HG02943 (cell line): ENCODE results near the gene YEATS2.
A peak's percentile ranks its signal among the peaks of the same experiment; 100 is the strongest.
"Not testable (repeated sequence)": the region's sequence is repeated elsewhere in the genome, so short reads cannot be mapped to it uniquely, and the experiment has no call there.

Experiments
- ATAC-seq: cut with Tn5 transposase; IDR thresholded peaks from one replicate; pipeline ENCODE4 v1.9.1; 2021; ENCODE audit warnings: mild to moderate bottlenecking, low read depth, moderate library complexity; ENCODE audit not compliant: unreplicated experiment

The YEATS2 gene

DNA sequence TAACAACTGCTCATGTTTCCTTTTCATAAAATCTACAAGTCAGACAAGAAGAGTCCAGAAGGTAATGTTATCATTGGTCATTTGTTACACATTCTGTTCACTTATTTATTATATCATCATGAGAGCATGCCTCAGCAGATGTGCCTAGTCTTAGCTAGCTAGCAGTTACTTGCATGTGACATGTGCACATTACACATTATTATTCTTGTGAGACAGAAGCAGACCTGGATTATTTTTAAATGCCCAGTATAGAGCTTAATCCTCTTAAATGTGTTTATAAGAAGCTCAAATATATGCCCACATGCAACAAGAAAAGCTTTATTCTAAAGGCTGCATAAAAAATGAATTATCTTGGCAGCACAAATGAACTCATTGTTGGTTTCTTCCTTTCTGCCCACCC, 12.6 kb downstream of the YEATS2 start:
- no peak for ATAC-seq

DNA sequence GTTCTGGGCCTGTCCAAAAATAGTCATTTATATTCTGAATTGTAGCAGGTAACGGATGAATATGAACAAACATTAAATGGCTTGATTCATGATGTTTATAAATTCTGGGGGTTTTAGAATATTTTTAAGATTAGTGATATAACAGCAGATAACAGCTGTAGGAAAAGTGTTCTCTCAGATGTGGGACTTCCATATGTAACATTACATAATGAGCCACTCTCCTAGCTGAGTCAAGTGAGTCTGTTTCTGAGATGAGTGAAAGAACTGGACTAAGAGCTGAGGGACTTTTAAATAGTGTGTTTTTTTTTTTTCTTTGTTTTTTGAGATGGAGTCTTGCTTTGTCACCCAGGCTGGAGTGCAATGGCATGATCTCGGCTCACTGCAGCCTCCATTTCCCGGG, 13.9 kb downstream of the YEATS2 start:
- ATAC-seq, result no peak

DNA sequence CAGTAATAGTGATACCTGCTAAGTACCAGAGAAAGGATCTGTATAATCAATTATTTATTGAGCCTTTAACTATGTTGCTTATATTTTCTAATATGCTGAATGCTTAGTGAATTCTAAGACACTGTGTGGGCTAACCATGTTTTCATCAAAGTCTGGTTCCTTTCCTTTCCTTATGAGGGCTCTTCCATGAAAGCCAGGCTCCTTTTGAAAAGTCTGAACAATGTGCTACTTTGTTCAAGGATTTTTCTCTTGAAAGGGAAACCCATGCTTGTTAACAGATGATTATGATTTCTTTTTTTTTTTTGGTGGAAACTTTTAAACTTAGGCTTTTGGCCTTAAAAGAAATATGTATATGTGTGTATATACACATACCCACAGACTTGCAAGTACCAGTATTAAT, 17.0 kb downstream of the YEATS2 start:
- ATAC-seq, result no peak

DNA sequence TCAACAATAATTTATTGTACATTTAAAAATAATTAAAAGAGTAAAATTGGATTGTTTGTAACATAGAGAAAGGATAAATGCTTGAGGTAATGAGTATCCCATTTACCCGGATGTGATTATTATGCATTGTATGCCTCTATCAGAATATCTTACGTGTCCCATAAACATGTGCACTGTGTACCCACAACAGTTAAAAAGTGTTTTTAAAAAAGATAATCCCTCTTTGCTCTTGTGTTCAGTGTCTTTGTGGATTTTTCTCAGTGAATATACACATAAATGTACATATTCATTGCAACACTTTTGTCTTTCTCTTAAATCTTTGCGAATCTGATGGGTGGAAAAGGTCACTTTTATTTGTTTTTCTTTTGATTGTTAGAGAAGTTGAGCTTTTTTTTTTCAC, 20.4 kb downstream of the YEATS2 start:
- no peak for ATAC-seq

DNA sequence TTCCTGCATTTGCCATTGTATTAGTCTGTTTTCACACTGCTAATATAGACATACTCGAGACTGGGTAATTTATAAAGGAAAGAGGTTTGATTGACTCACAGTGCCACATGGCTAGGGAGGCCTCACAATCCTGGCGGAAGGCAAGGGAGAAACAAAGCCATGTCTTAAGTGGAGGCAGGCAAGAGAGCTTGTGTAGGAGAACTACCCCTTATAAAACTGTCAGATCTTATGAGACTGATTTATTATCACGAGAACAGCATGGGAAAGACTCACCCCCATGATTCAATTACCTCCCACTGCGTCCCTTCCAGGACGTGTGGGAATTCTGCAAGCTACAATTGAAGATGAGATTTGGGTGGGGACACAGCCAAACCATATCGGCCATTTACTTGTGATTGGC, 27.8 kb downstream of the YEATS2 start:
- no peak for ATAC-seq

DNA sequence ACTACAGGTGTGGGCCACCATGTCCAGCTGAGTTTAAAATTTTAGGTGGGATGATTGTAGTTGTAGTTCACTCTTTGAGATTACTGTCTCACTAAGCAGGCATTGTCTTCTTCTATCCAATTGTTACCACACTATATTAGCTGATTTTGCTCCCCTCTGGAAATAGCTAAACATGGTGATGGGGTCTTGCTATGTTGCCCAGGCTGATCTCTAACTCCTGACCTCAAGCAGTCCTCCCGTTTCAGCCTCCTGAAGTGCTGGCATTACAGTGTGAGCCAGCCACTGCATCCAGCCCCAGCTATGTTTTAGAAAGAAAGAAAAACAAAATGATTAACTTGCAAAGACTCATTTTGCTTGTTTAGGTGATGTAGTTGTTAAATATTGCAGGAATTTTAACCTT, 30.6 kb downstream of the YEATS2 start:
- no peak for ATAC-seq

DNA sequence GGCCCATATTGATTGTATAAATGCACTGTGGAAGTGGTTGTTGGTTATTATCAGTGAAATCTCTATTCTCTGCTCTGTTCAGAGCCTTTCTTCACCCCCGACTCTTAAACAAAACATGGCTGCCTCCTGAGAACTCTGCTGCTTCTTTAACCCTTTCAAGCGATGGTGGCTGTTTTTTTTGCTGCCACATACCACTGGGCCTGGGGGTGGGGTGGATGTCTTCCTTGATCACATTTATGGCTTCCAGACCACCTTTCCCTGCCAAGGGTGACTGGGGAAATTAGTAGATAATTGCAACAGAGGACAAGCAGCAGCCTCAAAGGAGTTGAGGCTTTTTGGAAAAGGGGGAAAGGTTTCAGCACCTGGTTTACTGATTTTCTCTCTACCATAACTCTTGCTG, 32.8 kb downstream of the YEATS2 start:
- ATAC-seq, result no peak

DNA sequence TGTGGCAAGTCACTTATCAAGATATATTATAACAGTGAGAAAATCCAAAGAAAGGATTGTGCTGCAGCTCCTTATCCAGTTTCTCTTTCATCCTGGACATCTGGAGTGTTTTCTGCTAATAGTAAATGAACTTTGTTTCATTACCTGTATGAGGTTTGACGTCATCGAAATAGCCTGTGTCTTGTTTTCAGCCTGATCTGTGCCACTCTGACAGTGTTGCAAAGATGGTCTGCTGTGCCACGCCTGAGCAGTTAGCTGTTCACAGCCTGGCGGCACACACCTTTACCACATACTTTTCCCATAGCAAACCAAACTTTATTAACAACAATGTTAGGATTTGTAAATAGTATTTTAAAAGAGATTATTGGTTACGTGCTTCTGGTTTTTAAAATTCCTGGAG, 34.0 kb downstream of the YEATS2 start:
- no peak for ATAC-seq

DNA sequence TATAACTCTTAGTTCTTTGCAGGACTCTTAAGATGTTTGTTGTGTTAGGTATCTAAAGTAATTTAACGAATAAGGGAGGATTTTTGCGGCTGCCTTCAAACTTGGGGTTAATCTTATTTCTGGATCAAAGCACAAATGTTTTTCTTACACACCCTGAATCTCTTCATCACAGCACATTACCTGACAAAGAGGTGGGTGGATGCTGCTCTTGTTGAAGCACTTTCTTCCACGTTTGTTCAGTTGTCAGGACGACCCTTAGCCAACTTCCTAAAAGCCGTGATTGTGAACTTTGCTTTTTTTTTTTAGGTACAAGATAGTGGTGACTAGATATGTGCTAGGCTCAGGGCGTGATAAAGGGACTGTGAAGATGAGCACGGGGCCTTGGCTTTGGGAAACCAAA, 36.0 kb downstream of the YEATS2 start:
- no peak for ATAC-seq

DNA sequence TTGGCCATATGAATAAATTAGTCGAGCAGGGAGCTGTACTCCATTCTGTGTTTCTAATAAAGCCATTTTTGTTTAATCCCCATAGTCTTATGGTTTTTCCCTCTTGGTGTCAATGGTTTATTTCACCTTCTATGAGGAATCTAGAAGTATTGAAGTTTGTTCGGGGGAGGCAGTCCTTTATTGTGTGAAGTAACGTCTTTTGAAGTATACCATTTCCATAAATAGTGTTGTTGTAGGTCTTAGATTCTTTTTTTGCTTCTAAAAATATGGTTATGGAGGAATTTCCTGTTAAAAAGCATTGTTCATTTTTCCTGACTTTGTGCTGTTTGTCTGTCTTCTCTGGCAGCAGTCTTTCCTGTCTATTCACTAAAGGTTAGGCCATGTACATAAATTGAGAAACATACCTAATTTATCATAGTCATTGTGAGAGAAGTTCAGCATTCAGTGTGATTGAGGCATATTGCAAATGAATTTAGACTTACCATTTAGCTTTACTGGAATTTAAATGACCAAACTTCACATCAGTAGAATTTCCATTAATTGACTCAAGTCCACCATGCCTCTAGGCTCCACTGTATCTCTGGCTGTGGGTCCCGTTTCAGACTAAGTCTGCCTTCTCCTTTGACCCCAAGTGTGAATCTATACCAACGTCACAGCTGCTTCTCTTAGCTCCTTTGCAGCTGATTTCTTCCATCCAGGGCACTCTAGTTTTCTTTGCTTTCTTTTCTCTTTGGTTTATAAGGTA, 37.3 kb downstream of the YEATS2 start:
- ATAC-seq, result no peak

DNA sequence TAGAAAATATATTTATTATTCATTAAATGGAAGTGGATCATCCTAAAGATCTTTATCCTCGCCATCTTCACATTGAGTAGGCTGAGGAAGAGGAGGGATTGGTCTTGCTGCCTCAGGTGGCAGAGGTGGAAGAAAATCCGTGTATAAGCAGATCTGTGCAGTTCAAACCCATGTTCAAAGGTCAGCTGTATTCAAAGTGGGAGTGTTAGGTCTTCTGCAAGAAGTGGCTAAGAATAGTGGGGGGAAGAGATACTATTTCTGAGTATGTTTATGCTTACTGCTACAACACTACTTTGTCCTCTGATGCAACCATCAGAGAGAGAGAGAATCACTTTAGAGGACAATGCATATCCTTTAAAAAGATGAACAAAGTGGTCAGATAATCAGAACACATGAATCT, 39.5 kb downstream of the YEATS2 start:
- ATAC-seq, result no peak

DNA sequence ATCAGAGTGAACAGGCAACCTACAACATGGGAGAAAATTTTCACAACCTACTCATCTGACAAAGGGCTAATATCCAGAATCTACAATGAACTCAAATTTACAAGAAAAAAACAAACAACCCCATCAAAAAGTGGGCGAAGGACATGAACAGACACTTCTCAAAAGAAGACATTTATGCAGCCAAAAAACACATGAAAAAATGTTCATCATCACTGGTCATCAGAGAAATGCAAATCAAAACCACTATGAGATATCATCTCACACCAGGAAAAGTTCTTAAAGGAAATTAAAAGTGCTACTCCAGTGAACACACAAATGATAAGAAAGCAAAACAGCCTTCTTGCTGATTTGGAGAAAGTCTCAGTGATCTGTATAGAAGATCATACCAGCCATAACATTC, 42.6 kb downstream of the YEATS2 start:
- ATAC-seq, result not testable (repeated sequence)

DNA sequence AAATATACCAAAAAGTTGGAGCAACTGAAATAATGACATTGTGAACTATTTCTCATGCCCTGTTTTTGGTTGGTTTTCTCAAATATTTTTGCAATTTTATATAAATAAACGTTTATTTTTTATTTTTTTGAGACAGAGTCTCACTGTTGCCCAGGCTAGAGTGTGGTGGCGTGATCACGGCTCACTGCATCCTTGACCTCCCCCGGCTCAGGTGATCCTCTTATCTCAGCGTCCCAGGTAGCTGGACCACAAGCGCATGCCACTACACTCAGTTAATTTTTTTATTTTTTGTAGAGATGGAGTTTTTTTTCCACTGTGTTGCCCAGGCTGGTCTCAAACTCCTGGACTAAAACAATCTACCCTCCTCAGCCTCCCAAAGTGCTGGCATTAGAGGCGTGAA, 45.6 kb downstream of the YEATS2 start:
- no peak for ATAC-seq

DNA sequence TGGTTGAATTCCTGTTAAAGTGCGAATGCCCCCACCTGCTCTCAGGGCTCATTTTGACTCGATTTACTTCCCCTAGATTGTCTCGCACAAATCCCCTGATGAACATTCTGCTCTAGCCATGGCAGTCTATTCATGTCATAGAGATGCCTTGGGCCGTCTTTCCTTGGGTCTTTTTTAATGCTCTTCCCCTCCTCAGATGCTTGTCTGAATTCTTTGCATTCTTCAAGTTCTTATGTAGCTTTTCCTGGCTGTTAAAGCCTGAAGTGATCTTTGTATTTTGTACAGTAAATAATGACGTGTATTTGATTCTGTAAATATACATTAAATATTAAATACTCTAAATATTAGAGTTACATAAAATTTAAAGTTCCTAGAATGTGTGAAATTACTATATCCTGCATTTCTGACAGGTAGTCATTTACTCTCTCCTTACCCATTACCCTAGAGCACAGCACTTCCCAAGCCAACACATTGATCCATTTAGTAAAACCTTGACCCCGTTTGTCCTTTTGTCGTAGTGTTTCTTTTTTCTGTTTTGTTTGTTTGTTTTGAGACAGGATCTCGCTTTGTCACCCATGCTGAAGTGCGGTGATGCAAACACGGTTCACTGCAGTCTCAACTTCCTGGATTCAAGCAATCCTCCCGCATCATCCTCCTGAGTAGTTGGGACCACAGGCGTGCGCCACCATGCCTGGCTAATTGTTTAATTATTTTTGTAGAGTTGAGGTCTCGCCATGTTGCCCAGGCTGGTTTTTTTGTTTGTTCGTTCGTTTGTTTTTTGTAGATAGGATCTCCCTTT, 47.9 kb downstream of the YEATS2 start:
- no peak for ATAC-seq

DNA sequence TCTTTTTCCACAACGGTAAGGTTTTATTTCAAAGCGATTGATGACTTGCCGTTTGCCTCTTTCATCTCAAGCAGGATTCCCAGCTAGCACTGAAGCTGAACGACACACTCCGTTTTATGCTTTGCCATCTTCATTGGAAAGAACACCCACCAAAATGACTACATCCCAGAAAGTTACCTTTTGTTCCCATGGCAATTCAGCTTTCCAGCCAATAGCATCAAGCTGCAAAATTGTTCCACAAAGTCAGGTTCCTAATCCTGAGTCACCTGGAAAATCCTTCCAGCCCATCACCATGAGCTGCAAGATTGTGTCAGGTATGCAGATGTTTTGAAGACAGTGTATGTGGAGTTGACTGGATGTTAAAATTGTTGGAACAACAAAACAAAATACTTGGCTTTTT, 56.5 kb downstream of the YEATS2 start:
- no peak for ATAC-seq

DNA sequence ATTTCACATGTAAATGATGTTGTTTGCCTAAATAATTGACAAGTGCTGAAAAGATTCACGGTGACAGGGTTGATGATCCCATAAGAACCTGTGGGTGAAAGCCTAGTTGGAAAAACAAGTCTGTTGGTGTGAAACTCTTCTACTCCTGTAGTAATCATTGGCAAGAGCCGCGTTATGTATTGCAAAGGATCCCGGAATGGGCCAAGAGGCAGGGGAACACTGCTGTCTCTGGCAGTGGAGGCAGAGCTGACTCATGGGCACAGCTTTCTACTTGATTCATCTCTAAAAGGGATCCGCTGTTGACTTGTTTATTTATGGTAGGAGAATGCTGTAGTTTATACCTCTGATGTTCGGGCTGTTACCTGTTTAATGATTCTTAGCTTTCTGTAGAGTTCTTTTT, 64.7 kb downstream of the YEATS2 start:
- no peak for ATAC-seq

DNA sequence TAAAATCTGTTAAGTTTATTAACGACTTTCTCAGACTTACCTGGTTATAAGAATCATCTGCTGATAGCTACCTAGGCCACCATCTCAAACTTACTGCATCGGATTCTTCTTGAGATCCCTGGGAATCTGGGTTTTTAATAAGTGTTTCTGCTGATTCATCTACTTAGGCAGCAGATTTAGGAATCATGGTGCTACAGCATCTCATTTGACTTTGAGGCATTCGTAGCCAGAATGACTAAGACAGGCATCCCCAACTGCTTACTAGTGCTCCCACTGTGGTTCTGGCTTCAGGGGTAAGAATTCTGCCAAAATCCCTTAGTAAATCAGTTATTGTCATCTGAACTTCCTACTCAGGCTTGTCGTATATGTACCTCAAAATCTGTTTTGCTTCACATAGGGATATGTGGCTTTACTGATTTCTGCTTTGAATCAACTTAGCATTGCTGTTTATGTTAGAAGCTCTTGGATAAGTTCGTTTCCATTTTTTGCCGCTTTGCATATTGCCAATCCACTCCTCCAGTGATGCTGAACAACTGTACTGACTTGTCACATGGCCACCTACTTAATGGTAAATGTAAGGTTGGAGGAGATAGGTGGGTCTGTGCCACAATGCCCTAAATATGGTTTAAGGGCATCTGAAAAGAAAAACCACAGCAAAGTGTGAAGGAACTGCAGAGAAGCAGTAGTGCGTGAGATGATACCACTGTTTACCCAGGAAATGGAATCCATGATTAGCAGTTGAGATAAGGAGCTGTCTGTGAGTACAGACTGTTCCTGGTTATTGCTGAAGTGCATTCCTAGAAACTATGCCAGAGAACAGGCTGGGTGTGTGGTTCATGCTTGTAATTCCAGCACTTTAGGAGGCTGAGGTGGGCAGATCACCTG, 67.5 kb downstream of the YEATS2 start:
- no peak for ATAC-seq

DNA sequence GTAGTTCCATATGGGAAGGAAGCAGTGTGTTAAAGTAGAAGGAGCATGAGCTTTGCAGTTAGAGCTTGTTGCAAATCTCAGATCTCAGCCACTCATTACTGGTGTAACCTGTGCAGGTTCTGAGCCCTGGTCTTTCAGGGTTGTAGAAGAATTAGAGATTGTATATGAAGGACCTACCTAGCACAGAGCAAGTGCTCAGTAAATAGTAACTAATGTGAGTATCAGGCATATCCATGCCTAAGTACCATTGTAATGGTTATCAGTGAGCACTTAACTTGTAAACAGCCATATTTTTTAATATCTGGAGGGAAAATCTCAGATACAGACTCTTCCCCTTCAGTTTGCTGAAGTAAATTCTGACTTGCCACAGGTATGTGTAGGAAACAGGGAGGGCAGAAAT, 68.5 kb downstream of the YEATS2 start:
- no peak for ATAC-seq

DNA sequence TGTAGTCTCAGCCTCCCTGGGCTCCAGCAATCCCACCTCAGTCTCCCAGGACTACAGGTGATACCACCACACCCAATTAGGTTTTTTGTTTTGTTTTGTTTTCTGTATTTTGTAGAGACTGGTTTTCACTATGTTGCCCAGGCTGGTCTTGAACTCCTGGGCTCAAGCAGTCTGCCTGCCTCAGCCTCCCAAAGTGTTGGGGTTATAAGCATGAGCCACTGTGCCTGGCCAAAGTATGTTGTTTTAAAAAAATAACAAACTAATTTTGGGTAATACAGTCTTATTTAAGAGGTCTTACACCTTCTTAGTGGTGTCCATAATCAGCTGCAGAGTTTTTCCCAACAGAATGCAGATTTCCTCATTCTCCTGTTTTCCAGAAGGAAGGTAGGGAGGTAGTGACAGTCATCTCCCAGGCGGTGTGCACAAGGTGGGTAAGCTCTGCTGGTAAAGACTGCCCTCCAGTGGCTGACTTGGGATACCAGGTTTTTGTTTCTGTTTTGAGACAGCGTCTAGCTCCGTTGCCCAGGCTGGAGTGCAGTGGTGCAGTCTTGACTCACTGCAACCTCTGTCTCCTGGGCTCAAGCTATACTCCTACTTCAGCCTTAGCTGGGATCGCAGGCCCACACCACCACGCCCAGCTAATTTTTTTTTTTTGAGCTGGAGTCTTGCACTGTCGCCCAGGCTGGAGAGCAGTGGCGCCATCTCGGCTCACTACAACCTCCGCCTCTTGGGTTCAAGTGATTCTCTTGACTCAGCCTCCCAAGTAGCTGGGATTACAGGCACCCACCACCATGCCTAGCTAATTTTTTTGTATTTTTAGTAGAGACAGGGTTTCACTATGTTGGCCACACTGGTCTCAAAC, 69.4 kb downstream of the YEATS2 start:
- peak; percentile 71 for ATAC-seq

DNA sequence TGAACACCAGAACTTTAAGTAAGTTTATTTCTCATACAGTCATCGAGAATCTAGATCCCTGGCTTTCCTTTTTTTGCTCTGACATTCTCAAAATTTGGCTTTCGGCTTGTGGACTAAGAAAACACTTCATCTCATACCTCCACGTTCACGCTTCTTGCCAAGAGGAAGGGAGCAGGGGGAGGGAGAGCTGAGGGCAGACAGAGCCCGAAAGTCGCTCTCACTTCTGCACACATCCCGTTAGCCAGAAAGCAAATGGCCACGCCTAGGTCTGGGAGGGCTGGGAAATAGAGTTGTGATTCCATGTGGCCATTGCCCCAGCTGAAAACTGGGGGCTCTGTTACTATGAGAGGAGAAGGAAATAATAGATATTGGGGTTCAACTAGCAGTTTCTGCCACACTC, 70.5 kb downstream of the YEATS2 start:
- ATAC-seq, result no peak
